GM12878 (cell line): ENCODE results near the gene SNAPC2. TPM values are rescaled to one million over a fixed set of nuclear protein-coding genes. Genes with fewer than 3 reads are reported as not detected.

ENCODE experiments used
- ATAC-seq: fragments of 200-7000 bp; cut with Tn5 transposase; 3 replicates; pipeline ENCODE4 v1.9.1; 2020; ENCODE audit warnings: mild to moderate bottlenecking, moderate library complexity
- BruUV-seq: library from RNA; stranded (reverse); fragments of 400-500 nt; replicated peaks from 2 replicates; lab custom pipeline; 2021; lab: Mats Ljungman, UMichigan
- CTCF ChIA-PET: fragments of 300-600 bp; sonication (Branson Sonifier 250); formaldehyde crosslinking; extraction: SDS; loops from one replicate; lab custom pipeline; 2021; ENCODE audit warnings: inconsistent platforms; lab: Yijun Ruan, JAX
- POLR2A ChIA-PET: fragments of 350-600 bp; formaldehyde crosslinking; extraction: SDS; loops from one replicate; lab custom pipeline; 2021; ENCODE audit warnings: inconsistent platforms; lab: Charles Lee
- RAD21 ChIA-PET: fragments of 300-600 bp; sonication (Branson Sonifier 250); formaldehyde crosslinking; loops from one replicate; lab custom pipeline; 2023; ENCODE audit warnings: antibody characterized with exemption; ENCODE audit not compliant: unreplicated experiment; lab: Charles Lee
- SMC1A ChIA-PET: fragments of 300-600 bp; sonication (Branson Sonifier 250); formaldehyde crosslinking; loops from one replicate; lab custom pipeline; 2023; ENCODE audit not compliant: unreplicated experiment, uncharacterized antibody; lab: Charles Lee
- DNase-seq: peaks from one replicate; pipeline ENCODE4 v3.0.0-alpha.2; 2011; ENCODE audit warnings: low read depth, low spot score
- FAIRE-seq: peaks from 3 replicates; lab custom pipeline; 2011; peaks lifted over from hg19 to GRCh38; lab: Jason Lieb, UNC
- H2AFZ ChIP-seq: 2 replicates; pipeline ENCODE4 v1.6.0; 2011; ENCODE audit warnings: low read depth, low read length, control low read depth; ENCODE audit not compliant: control insufficient read depth
- H3K27ac ChIP-seq: 2 replicates; pipeline ENCODE4 v1.5.1; 2011; ENCODE audit warnings: control low read depth; ENCODE audit not compliant: control insufficient read depth, insufficient read depth
- H3K27me3 ChIP-seq, 2 experiments: replicated peaks in 1 of 2; 2 replicates each; pipeline versions ENCODE4 v1.6.0 to v1.6.1; 2011; ENCODE audit warnings: low read length in 1 of 2; ENCODE audit not compliant: control insufficient read depth in 2 of 2, insufficient read depth in 2 of 2
- H3K36me3 ChIP-seq, 2 experiments: 2 replicates each; pipeline ENCODE4 v1.5.1; 2011; ENCODE audit warnings: low read length in 1 of 2; ENCODE audit not compliant: control insufficient read depth in 2 of 2, insufficient read depth in 2 of 2
- H3K4me1 ChIP-seq: 2 replicates; pipeline ENCODE4 v1.6.1; 2011; ENCODE audit warnings: mild to moderate bottlenecking, low read length, moderate library complexity, mixed read lengths; ENCODE audit not compliant: control insufficient read depth, insufficient read depth
- H3K4me2 ChIP-seq: 2 replicates; pipeline ENCODE4 v1.6.0; 2011; ENCODE audit warnings: control low read depth; ENCODE audit not compliant: control insufficient read depth, insufficient read depth
- H3K4me3 ChIP-seq: fragments of 200-600 bp; sonication (generic); 2 replicates; pipeline ENCODE4 v1.5.1; 2016
- H3K79me2 ChIP-seq: 2 replicates; pipeline ENCODE4 v1.6.0; 2011; ENCODE audit warnings: low read length; ENCODE audit not compliant: control insufficient read depth, insufficient read depth
- H3K9ac ChIP-seq: 2 replicates; pipeline ENCODE4 v1.8.0; 2011; ENCODE audit warnings: low read length, control low read depth, mixed read lengths; ENCODE audit not compliant: control insufficient read depth, insufficient read depth
- H3K9me3 ChIP-seq: replicated peaks from 3 replicates; pipeline ENCODE4 v1.5.1; 2011; ENCODE audit warnings: mild to moderate bottlenecking, low read length; ENCODE audit not compliant: control insufficient read depth, insufficient read depth
- H4K20me1 ChIP-seq: 2 replicates; pipeline ENCODE4 v1.6.0; 2011; ENCODE audit not compliant: control insufficient read depth, insufficient read depth
- BCL11A ChIP-seq: IDR thresholded peaks from 2 replicates; pipeline ENCODE4 v1.6.1; 2011; ENCODE audit warnings: low read depth, low read length
- CBX3 ChIP-seq: fragments of 200-600 bp; sonication (generic); IDR thresholded peaks from 2 replicates; pipeline ENCODE4 v1.6.1; 2016; ENCODE audit warnings: low read depth, borderline replicate concordance
- CREB1 ChIP-seq: IDR thresholded peaks from 2 replicates; pipeline ENCODE4 v1.6.1; 2012; ENCODE audit warnings: low read depth, mild to moderate bottlenecking, inconsistent platforms
- CREM ChIP-seq: IDR thresholded peaks from 2 replicates; pipeline ENCODE4 v1.6.1; 2014; ENCODE audit warnings: antibody characterized with exemption, low read depth
- IKZF1 ChIP-seq: fragments of 450-650 bp; conservative IDR thresholded peaks from 2 replicates; pipeline ENCODE4 v1.6.1; 2017; ENCODE audit warnings: antibody characterized with exemption, mild to moderate bottlenecking
- MXI1 ChIP-seq: fragments of 150-350 bp; IDR thresholded peaks from 2 replicates; pipeline ENCODE4 v1.6.1; 2011; ENCODE audit warnings: low read depth, mild to moderate bottlenecking, inconsistent platforms, low read length, improper control_type of control experiment
- RAD21 ChIP-seq: IDR thresholded peaks from 2 replicates; pipeline ENCODE4 v1.6.1; 2011; ENCODE audit warnings: mild to moderate bottlenecking, low read depth, low read length, moderate library complexity; ENCODE audit not compliant: insufficient read depth
- SP1 ChIP-seq: IDR thresholded peaks from one replicate; pipeline ENCODE4 v1.6.1; 2011; ENCODE audit warnings: low read depth, low read length
- STAT3 ChIP-seq: IDR thresholded peaks from 2 replicates; pipeline ENCODE4 v1.6.1; 2011; ENCODE audit warnings: low read depth, low read length, improper control_type of control experiment
- WGBS: methylation state at CpG from one replicate; pipeline ENCODE4 v1.1.6; 2016; ENCODE audit warnings: low lambda C conversion rate; ENCODE audit not compliant: insufficient replicate concordance, insufficient coverage; ENCODE audit errors: missing lambda C conversion rate; 5-methylcytosine and 5-hydroxymethylcytosine counted together
- in situ Hi-C: fragments of 300-500 bp; cut with MboI; formaldehyde crosslinking; loops from 9 replicates; pipeline ENCODE4 v1.14.3; 2018; ENCODE audit warnings: mixed read lengths
- intact Hi-C: fragments of 100-400 bp; cut with micrococcal nuclease; formaldehyde crosslinking; loops from one replicate; pipeline ENCODE4 v1.14.2; 2022; ENCODE audit not compliant: unreplicated experiment
- polyA plus RNA-seq, 11 experiments: library from polyadenylated mRNA; depleted of rRNA in 4 of 11; unstranded in 6 of 11; stranded (reverse) in 5 of 11; fragments of >200 nt; fragmentation: Nextera tagmentation in 4 of 11; fragmentation: Illumina TruSeq in 1 of 11; extraction: Ambion mirVana in 4 of 11; extraction: Trizol in 1 of 11; gene quantifications; 1 replicate in 1 of 11; 2 replicates in 10 of 11; pipeline versions ENCODE4 v1.2.1 to v1.2.3, GENCODE V29; 2011 to 2016; ENCODE audit warnings: inconsistent platforms in 2 of 11, missing spikeins in 2 of 11, low read depth in 1 of 11
- total RNA-seq, 4 experiments: library from RNA; depleted of rRNA in 3 of 4; stranded (reverse); fragments of >200 nt in 3 of 4; fragmentation: Illumina TruSeq in 1 of 4; extraction: Trizol in 1 of 4; gene quantifications; 2 replicates each; pipeline versions ENCODE4 v1.2.1 to v1.2.3, GENCODE V29; 2013 to 2021
- TF ChIP-seq, protein P1 (sequence below): IDR thresholded peaks from 2 replicates; pipeline ENCODE4 v1.6.1; 2011; ENCODE audit warnings: low read depth, mild to moderate bottlenecking, low read length, moderate library complexity, borderline replicate concordance; ENCODE audit errors: extremely low read depth
- TF ChIP-seq, protein P2 (sequence below): fragments of 450-650 bp; IDR thresholded peaks from 2 replicates; pipeline ENCODE4 v1.6.1; 2018; ENCODE audit warnings: mild to moderate bottlenecking, low read depth, moderate library complexity; ENCODE audit not compliant: partially characterized antibody

SNAPC2 gene
- total and polyA plus RNA-seq, 10 of the 15 experiments (the other 5 are each of a cell fraction or from before 2014, with no cell fraction given): 0.19 to 20.8 (median 12.6) TPM

DNA sequence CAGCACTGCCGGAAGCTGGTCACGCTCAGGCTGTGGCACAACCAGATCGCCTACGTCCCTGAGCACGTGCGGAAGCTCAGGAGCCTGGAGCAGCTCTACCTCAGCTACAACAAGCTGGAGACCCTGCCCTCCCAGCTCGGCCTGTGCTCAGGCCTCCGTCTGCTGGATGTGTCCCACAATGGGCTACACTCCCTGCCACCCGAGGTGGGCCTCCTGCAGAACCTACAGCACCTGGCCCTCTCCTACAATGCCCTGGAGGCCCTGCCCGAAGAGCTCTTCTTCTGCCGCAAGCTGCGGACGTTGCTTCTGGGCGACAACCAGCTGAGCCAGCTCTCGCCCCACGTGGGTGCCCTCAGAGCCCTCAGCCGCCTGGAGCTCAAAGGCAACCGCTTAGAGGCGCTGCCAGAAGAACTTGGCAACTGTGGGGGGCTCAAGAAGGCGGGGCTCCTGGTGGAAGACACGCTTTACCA, 19.7 kb upstream of the SNAPC2 start:
- no TSS peak for BruUV-seq
- intact Hi-C loops: loop anchor here (10.0 kb wide), 1 partner anchor 216 kb away; the partner anchor contains the start of gene TRAPPC5
- DNase-seq (no peak), ATAC-seq (no peak), FAIRE-seq (no peak)
- 74% methylated on average over 21 of the region's 21 CpGs for WGBS
- ChIA-PET POLR2A (interaction anchor here (0.5 kb wide), 1 partner anchor 763 kb away, joined by 3 read pairs; no protein-coding TSS in a partner anchor), RAD21 (interaction anchor here (1.2 to 1.9 kb wide), 2 partner anchors 20 to 332 kb away, joined by 3 to 4 read pairs; no protein-coding TSS in a partner anchor), CTCF (interaction anchor here (1.1 to 1.4 kb wide), 4 partner anchors 10 to 262 kb away, joined by 3 to 6 read pairs (median 4); partner anchors contain the start of gene SNAPC2), SMC1A (no interaction called here)
- Histone ChIP-seq H3K4me1 (peaks cover 14% of the 10 kb centered on the region), H3K36me3 (no peaks in the 10 kb centered on the region), H3K4me3 (no peak overlapping the region), H3K4me2 (no peak overlapping the region), H3K27ac (no peak overlapping the region), H3K79me2 (peaks cover 22% of the 10 kb centered on the region), H3K27me3 (no peaks in the 10 kb centered on the region), H2AFZ (no peak overlapping the region), H3K9me3 (no peaks in the 10 kb centered on the region), H3K9ac (no peak overlapping the region), H4K20me1 (peaks cover 9% of the 10 kb centered on the region; the same call in 1 of the 2 replicates)
- TF ChIP-seq, protein P1, sequence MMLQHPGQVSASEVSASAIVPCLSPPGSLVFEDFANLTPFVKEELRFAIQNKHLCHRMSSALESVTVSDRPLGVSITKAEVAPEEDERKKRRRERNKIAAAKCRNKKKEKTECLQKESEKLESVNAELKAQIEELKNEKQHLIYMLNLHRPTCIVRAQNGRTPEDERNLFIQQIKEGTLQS: no peak
- no peak for TF ChIP-seq MXI1
- no peak for TF ChIP-seq RAD21
- TF ChIP-seq IKZF1: no peak
- TF ChIP-seq CREB1: no peak
- no peak for TF ChIP-seq SP1
- no peak for TF ChIP-seq CREM
- TF ChIP-seq, protein P2, sequence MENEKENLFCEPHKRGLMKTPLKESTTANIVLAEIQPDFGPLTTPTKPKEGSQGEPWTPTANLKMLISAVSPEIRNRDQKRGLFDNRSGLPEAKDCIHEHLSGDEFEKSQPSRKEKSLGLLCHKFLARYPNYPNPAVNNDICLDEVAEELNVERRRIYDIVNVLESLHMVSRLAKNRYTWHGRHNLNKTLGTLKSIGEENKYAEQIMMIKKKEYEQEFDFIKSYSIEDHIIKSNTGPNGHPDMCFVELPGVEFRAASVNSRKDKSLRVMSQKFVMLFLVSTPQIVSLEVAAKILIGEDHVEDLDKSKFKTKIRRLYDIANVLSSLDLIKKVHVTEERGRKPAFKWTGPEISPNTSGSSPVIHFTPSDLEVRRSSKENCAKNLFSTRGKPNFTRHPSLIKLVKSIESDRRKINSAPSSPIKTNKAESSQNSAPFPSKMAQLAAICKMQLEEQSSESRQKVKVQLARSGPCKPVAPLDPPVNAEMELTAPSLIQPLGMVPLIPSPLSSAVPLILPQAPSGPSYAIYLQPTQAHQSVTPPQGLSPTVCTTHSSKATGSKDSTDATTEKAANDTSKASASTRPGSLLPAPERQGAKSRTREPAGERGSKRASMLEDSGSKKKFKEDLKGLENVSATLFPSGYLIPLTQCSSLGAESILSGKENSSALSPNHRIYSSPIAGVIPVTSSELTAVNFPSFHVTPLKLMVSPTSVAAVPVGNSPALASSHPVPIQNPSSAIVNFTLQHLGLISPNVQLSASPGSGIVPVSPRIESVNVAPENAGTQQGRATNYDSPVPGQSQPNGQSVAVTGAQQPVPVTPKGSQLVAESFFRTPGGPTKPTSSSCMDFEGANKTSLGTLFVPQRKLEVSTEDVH: no peak
- TF ChIP-seq BCL11A: no peak
- TF ChIP-seq STAT3: no peak
- no peak for TF ChIP-seq CBX3
- in situ Hi-C loops: no loop called here
